MM.1S (cell line): ENCODE measurements around the gene SPINDOC.

Experiments
- DNase-seq: peaks from one replicate; pipeline ENCODE4 v3.0.0-alpha.2; 2015
- H2AFZ ChIP-seq: fragments of 300-600 bp; sonication (generic); 2 replicates; pipeline ENCODE4 v1.6.0; 2016; ENCODE audit warnings: antibody characterized with exemption, low read length
- H3F3A ChIP-seq: fragments of 300-600 bp; sonication (generic); 2 replicates; pipeline ENCODE4 v1.6.1; 2016; ENCODE audit warnings: mild to moderate bottlenecking, antibody characterized with exemption, low read length, moderate library complexity, mixed read lengths; ENCODE audit not compliant: insufficient read depth
- H3K27ac ChIP-seq: fragments of 300-600 bp; sonication (generic); 2 replicates; pipeline ENCODE4 v1.5.1; 2016; ENCODE audit warnings: mild to moderate bottlenecking, low read length
- H3K27me3 ChIP-seq: fragments of 300-600 bp; sonication (generic); replicated peaks from 2 replicates; pipeline ENCODE4 v1.6.0; 2016; ENCODE audit warnings: low read length; ENCODE audit not compliant: insufficient read depth
- H3K36me3 ChIP-seq: fragments of 300-600 bp; sonication (generic); replicated peaks from 2 replicates; pipeline ENCODE4 v1.6.1; 2016; ENCODE audit warnings: mild to moderate bottlenecking, low read length, mixed read lengths; ENCODE audit not compliant: insufficient read depth
- H3K4me1 ChIP-seq: fragments of 300-600 bp; sonication (generic); 2 replicates; pipeline ENCODE4 v1.6.1; 2016; ENCODE audit warnings: low read length, mixed read lengths
- H3K4me2 ChIP-seq: fragments of 300-600 bp; sonication (generic); 2 replicates; pipeline ENCODE4 v1.6.0; 2016; ENCODE audit warnings: low read depth, low read length
- H3K4me3 ChIP-seq: fragments of 300-600 bp; sonication (generic); 2 replicates; pipeline ENCODE4 v1.5.1; 2016; ENCODE audit warnings: low read length, mixed read lengths
- H3K79me2 ChIP-seq: fragments of 300-600 bp; sonication (generic); 2 replicates; pipeline ENCODE4 v1.6.1; 2016; ENCODE audit warnings: mixed run types, low read length, mixed read lengths
- H3K9ac ChIP-seq: fragments of 300-600 bp; sonication (generic); 2 replicates; pipeline ENCODE4 v1.6.1; 2016; ENCODE audit warnings: low read length, mixed read lengths
- H3K9me2 ChIP-seq: fragments of 300-600 bp; sonication (generic); replicated peaks from 2 replicates; pipeline ENCODE4 v1.6.1; 2016; ENCODE audit warnings: mild to moderate bottlenecking, low read length, mixed read lengths; ENCODE audit not compliant: insufficient read depth
- H3K9me3 ChIP-seq: fragments of 300-600 bp; sonication (generic); replicated peaks from 2 replicates; pipeline ENCODE4 v1.6.1; 2016; ENCODE audit warnings: mild to moderate bottlenecking, low read length, mixed read lengths; ENCODE audit not compliant: insufficient read depth
- H4K20me1 ChIP-seq: fragments of 300-600 bp; sonication (generic); 2 replicates; pipeline ENCODE4 v1.6.1; 2016; ENCODE audit warnings: mild to moderate bottlenecking, low read length, moderate library complexity, mixed read lengths; ENCODE audit not compliant: insufficient read depth
- CTCF ChIP-seq: fragments of 300-600 bp; sonication (generic); IDR thresholded peaks from 2 replicates; pipeline ENCODE4 v1.5.1; 2016; ENCODE audit warnings: antibody characterized with exemption, low read length, mixed read lengths
- EZH2 ChIP-seq: fragments of 300-600 bp; sonication (generic); optimal IDR thresholded peaks from 2 replicates; pipeline ENCODE3; 2017; ENCODE audit warnings: low read depth, mild to moderate bottlenecking, antibody characterized with exemption, low read length, mixed read lengths
- EZH2phosphoT487 ChIP-seq: fragments of 300-600 bp; sonication (generic); IDR thresholded peaks from 2 replicates; pipeline ENCODE4 v1.6.1; 2018; ENCODE audit warnings: antibody characterized with exemption, low read length

Gene SPINDOC

DNA sequence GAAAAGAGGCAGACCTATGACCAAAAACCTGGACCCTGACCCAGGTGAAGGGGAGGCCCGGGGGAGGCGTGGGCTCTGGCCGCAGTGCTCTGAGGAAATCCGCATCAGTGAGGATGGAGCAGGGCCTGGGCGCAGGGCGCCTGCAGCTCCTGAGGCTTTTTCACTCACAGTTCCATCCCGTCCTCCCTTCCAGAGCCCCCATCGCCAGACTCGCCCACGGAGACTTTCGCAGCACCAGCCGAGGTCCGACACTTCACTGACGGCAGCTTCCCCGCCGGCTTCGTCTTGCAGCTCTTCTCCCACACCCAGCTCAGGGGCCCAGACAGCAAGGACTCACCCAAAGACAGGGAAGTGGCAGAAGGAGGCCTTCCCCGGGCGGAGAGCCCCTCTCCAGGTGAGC is 5.4 kb downstream of the SPINDOC start:
- H3K27me3 ChIP-seq = no peaks in the 10 kb centered on the region
- DNase-seq = no peak
- H3K4me1 ChIP-seq = peaks cover 7% of the 10 kb centered on the region; the same call in 1 of the 2 replicates
- no peak overlapping the region for H2AFZ ChIP-seq
- H3K36me3 ChIP-seq = peaks cover 9% of the 10 kb centered on the region
- H3F3A ChIP-seq = 0 out of 2 replicates have a peak, but pooled peaks cover 3% of the 10 kb centered on the region
- no peak overlapping the region for H3K4me3 ChIP-seq
- H3K4me2 ChIP-seq = no peak overlapping the region
- no peaks in the 10 kb centered on the region for H3K9me3 ChIP-seq
- H3K79me2 ChIP-seq = peaks cover 41% of the 10 kb centered on the region
- H3K27ac ChIP-seq = no peak overlapping the region
- no peak for TF ChIP-seq EZH2phosphoT487
- TF ChIP-seq CTCF = no peak
- TF ChIP-seq EZH2 = no peak
- no peaks in the 10 kb centered on the region for H3K9me2 ChIP-seq
- no peak overlapping the region for H3K9ac ChIP-seq
- no peaks in the 10 kb centered on the region for H4K20me1 ChIP-seq

GRCh38 chr11:63821411-63821810 is 8.2 kb downstream of the SPINDOC start:
- peaks cover 13% of the 10 kb centered on the region for H3K79me2 ChIP-seq
- DNase-seq = no peak
- no peak overlapping the region for H3K27ac ChIP-seq
- H4K20me1 ChIP-seq = no peaks in the 10 kb centered on the region
- no peak overlapping the region for H3K4me3 ChIP-seq
- H3K4me1 ChIP-seq = no peaks in the 10 kb centered on the region
- H3K4me2 ChIP-seq = no peak overlapping the region
- no peaks in the 10 kb centered on the region for H3K9me2 ChIP-seq
- H3K36me3 ChIP-seq = peaks cover 9% of the 10 kb centered on the region
- H3K27me3 ChIP-seq = no peaks in the 10 kb centered on the region
- no peak for TF ChIP-seq EZH2
- no peak for TF ChIP-seq CTCF
- TF ChIP-seq EZH2phosphoT487 = no peak
- no peak overlapping the region for H2AFZ ChIP-seq
- H3K9ac ChIP-seq = no peak overlapping the region
- H3K9me3 ChIP-seq = no peaks in the 10 kb centered on the region
- H3F3A ChIP-seq = no peaks in the 10 kb centered on the region

- H3K4me1 ChIP-seq = no peaks in the 10 kb centered on the region
- no peak overlapping the region for H3K27ac ChIP-seq
- no peak overlapping the region for H3K4me2 ChIP-seq
- H3K36me3 ChIP-seq = no peaks in the 10 kb centered on the region; the same call in none of the 2 replicates
- no peak overlapping the region for H3K9ac ChIP-seq
- H3K9me2 ChIP-seq = no peaks in the 10 kb centered on the region
- no peaks in the 10 kb centered on the region for H3F3A ChIP-seq
- no peaks in the 10 kb centered on the region for H4K20me1 ChIP-seq
- H3K27me3 ChIP-seq = no peaks in the 10 kb centered on the region
- no peak overlapping the region for H3K4me3 ChIP-seq
- H3K9me3 ChIP-seq = no peaks in the 10 kb centered on the region
- DNase-seq = no peak
- TF ChIP-seq EZH2 (no peak), EZH2phosphoT487 (no peak), CTCF (no peak)
- no peaks in the 10 kb centered on the region for H3K79me2 ChIP-seq
- H2AFZ ChIP-seq = no peak overlapping the region
These were observed 13.4 kb downstream of the SPINDOC start for GRCh38 chr11:63826471-63827190.
